SU-DHL-6 (cell line): ENCODE results near the gene KCTD17.

ENCODE experiments used
- H2AFZ ChIP-seq: fragments of 200-600 bp; sonication (generic); 2 replicates; pipeline ENCODE4 v1.6.1; 2014; ENCODE audit warnings: low read depth, mild to moderate bottlenecking, moderate library complexity, mixed read lengths, antibody characterized with exemption, low read length; ENCODE audit not compliant: severe bottlenecking
- H3F3A ChIP-seq: fragments of 200-600 bp; shearing (Covaris generic); 2 replicates; pipeline ENCODE4 v1.6.0; 2016; ENCODE audit warnings: antibody characterized with exemption, mild to moderate bottlenecking; ENCODE audit not compliant: insufficient read depth
- H3K27ac ChIP-seq: fragments of 200-600 bp; sonication (generic); 2 replicates; pipeline ENCODE4 v1.5.1; 2016; ENCODE audit warnings: low read depth, mild to moderate bottlenecking, low read length, moderate library complexity, mixed read lengths
- H3K27me3 ChIP-seq: fragments of 200-600 bp; sonication (generic), shearing (Covaris generic); 2 replicates; pipeline ENCODE4 v1.6.0; 2014; ENCODE audit warnings: mild to moderate bottlenecking, low read length
- H3K36me3 ChIP-seq: fragments of 200-600 bp; sonication (generic); 2 replicates; pipeline ENCODE4 v1.6.1; 2014; ENCODE audit warnings: mild to moderate bottlenecking, low read length, mixed read lengths
- H3K4me2 ChIP-seq: fragments of 300-600, 200-600 bp; shearing (Covaris generic), sonication (generic); 2 replicates; pipeline ENCODE4 v1.6.0; 2014; ENCODE audit warnings: low read length, low read depth, mild to moderate bottlenecking; ENCODE audit not compliant: poor library complexity, severe bottlenecking
- H3K4me3 ChIP-seq: fragments of 200-600 bp; sonication (generic); 2 replicates; pipeline ENCODE4 v1.5.1; 2014; ENCODE audit warnings: antibody characterized with exemption, low read length, mild to moderate bottlenecking, mixed read lengths; ENCODE audit not compliant: insufficient read depth, poor library complexity, severe bottlenecking
- H3K79me2 ChIP-seq: fragments of 200-600 bp; sonication (generic); 2 replicates; pipeline ENCODE4 v1.6.1; 2014; ENCODE audit warnings: mild to moderate bottlenecking, low read length, moderate library complexity; ENCODE audit not compliant: insufficient read depth
- H3K9ac ChIP-seq: fragments of 200-600 bp; sonication (generic); 2 replicates; pipeline ENCODE4 v1.7.0; 2014; ENCODE audit warnings: mild to moderate bottlenecking, low read length
- H3K9me2 ChIP-seq: fragments of 200-600 bp; sonication (generic); replicated peaks from 2 replicates; pipeline ENCODE4 v1.6.1; 2014; ENCODE audit warnings: low read length; ENCODE audit not compliant: insufficient read depth
- H3K9me3 ChIP-seq: fragments of 200-600 bp; sonication (generic); 2 replicates; pipeline ENCODE4 v1.6.1; 2014; ENCODE audit warnings: low read length, mixed read lengths; ENCODE audit not compliant: insufficient read depth
- H4K20me1 ChIP-seq: fragments of 200-600 bp; sonication (generic); 2 replicates; pipeline ENCODE4 v1.6.1; 2014; ENCODE audit warnings: low read depth, mild to moderate bottlenecking, antibody characterized with exemption, low read length, moderate library complexity, mixed read lengths
- CTCF ChIP-seq: fragments of 200-600 bp; sonication (generic); IDR thresholded peaks from one replicate; pipeline ENCODE4 v1.5.1; 2017; ENCODE audit warnings: antibody characterized with exemption, mild to moderate bottlenecking, low read length, moderate library complexity; ENCODE audit not compliant: insufficient read depth, poor library complexity, severe bottlenecking
- EZH2phosphoT487 ChIP-seq: fragments of 200-600 bp; sonication (generic), shearing (Covaris generic); conservative IDR thresholded peaks from 2 replicates; pipeline ENCODE4 v1.6.1; 2018; ENCODE audit warnings: mild to moderate bottlenecking, antibody characterized with exemption, low read length, moderate library complexity, mixed read lengths

KCTD17 gene

GRCh38 chr22:37007651-37008050 lies 43.9 kb upstream of the KCTD17 start:
- Histone ChIP-seq H2AFZ (no peak overlapping the region), H3K79me2 (no peaks in the 10 kb centered on the region), H3K9me3 (no peaks in the 10 kb centered on the region), H4K20me1 (no peaks in the 10 kb centered on the region), H3K4me3 (no peak overlapping the region), H3K9ac (no peak overlapping the region), H3K9me2 (no peaks in the 10 kb centered on the region), H3K27ac (no peak overlapping the region), H3K4me2 (no peak overlapping the region), H3K36me3 (no peaks in the 10 kb centered on the region), H3F3A (no peaks in the 10 kb centered on the region), H3K27me3 (0 out of 2 replicates have a peak, but pooled peaks cover 3% of the 10 kb centered on the region)
- TF ChIP-seq CTCF (no peak), EZH2phosphoT487 (no peak)

GRCh38 chr22:37008365-37008764 lies 43.2 kb upstream of the KCTD17 start:
- H3K27me3 ChIP-seq: 0 out of 2 replicates have a peak, but pooled peaks cover 3% of the 10 kb centered on the region
- H3K4me2 ChIP-seq: no peak overlapping the region
- TF ChIP-seq CTCF: no peak
- no peak overlapping the region for H2AFZ ChIP-seq
- no peaks in the 10 kb centered on the region for H3K36me3 ChIP-seq
- no peak overlapping the region for H3K4me3 ChIP-seq
- H3K9ac ChIP-seq: no peak overlapping the region
- no peaks in the 10 kb centered on the region for H4K20me1 ChIP-seq
- no peaks in the 10 kb centered on the region for H3K9me3 ChIP-seq
- H3K79me2 ChIP-seq: no peaks in the 10 kb centered on the region
- no peaks in the 10 kb centered on the region for H3F3A ChIP-seq
- H3K9me2 ChIP-seq: no peaks in the 10 kb centered on the region
- no peak overlapping the region for H3K27ac ChIP-seq

- no peak overlapping the region for H3K4me3 ChIP-seq
- no peak for TF ChIP-seq EZH2phosphoT487
- TF ChIP-seq CTCF: no peak
- H3K27ac ChIP-seq: no peak overlapping the region
- no peaks in the 10 kb centered on the region for H3K9me2 ChIP-seq
- H3K36me3 ChIP-seq: no peaks in the 10 kb centered on the region
- H4K20me1 ChIP-seq: no peaks in the 10 kb centered on the region
- H3K79me2 ChIP-seq: no peaks in the 10 kb centered on the region
- 0 out of 2 replicates have a peak, but pooled peaks cover 3% of the 10 kb centered on the region for H3K27me3 ChIP-seq
- H3K9ac ChIP-seq: no peak overlapping the region
- H2AFZ ChIP-seq: no peak overlapping the region
- H3K9me3 ChIP-seq: no peaks in the 10 kb centered on the region
- no peak overlapping the region for H3K4me2 ChIP-seq
- no peaks in the 10 kb centered on the region for H3F3A ChIP-seq
Observed at GRCh38 chr22:37009490-37009889, 42.1 kb upstream of the KCTD17 start.

GRCh38 chr22:37010174-37010573 lies 41.4 kb upstream of the KCTD17 start:
- Histone ChIP-seq H3K36me3 (no peaks in the 10 kb centered on the region), H2AFZ (no peak overlapping the region), H3K27ac (no peak overlapping the region), H3F3A (no peaks in the 10 kb centered on the region), H4K20me1 (no peaks in the 10 kb centered on the region), H3K79me2 (no peaks in the 10 kb centered on the region), H3K9me3 (no peaks in the 10 kb centered on the region), H3K4me3 (no peak overlapping the region), H3K4me2 (no peak overlapping the region), H3K27me3 (0 out of 2 replicates have a peak, but pooled peaks cover under 1% of the 10 kb centered on the region), H3K9ac (no peak overlapping the region), H3K9me2 (no peaks in the 10 kb centered on the region)
- TF ChIP-seq CTCF (no peak), EZH2phosphoT487 (no peak)
